BE2C (cell line): Measurements from ENCODE around the gene MELTF.

Experiments
- DNase-seq: peaks from one replicate; pipeline ENCODE4 v3.0.0-alpha.2; 2020
- H3K27me3 ChIP-seq: fragments of 250-450 bp; sonication (Bioruptor Pico); 2 replicates; pipeline ENCODE4 v1.5.1; 2020; ENCODE audit warnings: mild to moderate bottlenecking
- H3K36me3 ChIP-seq: fragments of 250-450 bp; sonication (Bioruptor Pico); 2 replicates; pipeline ENCODE4 v1.5.1; 2020; ENCODE audit warnings: mild to moderate bottlenecking
- H3K4me1 ChIP-seq: fragments of 250-450 bp; sonication (Bioruptor Pico); 2 replicates; pipeline ENCODE4 v1.5.1; 2020
- H3K4me3 ChIP-seq: 2 replicates; pipeline ENCODE4 v1.5.1; 2011; ENCODE audit warnings: low read depth, low read length
- H3K9me3 ChIP-seq: fragments of 250-450 bp; sonication (Bioruptor Pico); 2 replicates; pipeline ENCODE4 v1.5.1; 2020
- TF ChIP-seq, protein P1 (sequence below): IDR thresholded peaks from 2 replicates; pipeline ENCODE4 v1.5.1; 2012; ENCODE audit warnings: mild to moderate bottlenecking, low read depth, low read length

Gene MELTF

DNA sequence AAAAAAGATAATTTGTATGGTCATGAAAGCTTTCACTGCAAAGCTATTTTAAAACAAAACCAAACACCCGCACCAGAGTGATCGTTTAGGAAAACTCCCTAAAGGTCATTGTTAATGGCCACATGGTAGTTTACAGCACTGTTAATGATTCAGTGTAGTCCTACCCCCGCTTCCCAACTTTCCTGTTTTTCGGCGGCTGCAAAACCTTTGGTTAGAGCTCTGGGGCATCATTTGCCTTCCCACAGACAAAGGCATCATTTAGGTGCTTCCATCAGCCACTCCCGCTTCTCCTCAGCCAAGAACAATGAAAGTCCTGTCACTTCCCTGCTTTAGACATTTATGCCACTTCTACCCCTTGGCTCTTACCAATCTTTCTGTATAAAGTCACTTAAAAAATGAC lies 10.6 kb downstream of the MELTF start:
- Histone ChIP-seq H3K27me3 (no peaks in the 10 kb centered on the region), H3K36me3 (no peaks in the 10 kb centered on the region), H3K4me1 (peaks cover 8% of the 10 kb centered on the region), H3K9me3 (no peaks in the 10 kb centered on the region), H3K4me3 (no peak overlapping the region)
- no peak for DNase-seq
- TF ChIP-seq, protein P1, sequence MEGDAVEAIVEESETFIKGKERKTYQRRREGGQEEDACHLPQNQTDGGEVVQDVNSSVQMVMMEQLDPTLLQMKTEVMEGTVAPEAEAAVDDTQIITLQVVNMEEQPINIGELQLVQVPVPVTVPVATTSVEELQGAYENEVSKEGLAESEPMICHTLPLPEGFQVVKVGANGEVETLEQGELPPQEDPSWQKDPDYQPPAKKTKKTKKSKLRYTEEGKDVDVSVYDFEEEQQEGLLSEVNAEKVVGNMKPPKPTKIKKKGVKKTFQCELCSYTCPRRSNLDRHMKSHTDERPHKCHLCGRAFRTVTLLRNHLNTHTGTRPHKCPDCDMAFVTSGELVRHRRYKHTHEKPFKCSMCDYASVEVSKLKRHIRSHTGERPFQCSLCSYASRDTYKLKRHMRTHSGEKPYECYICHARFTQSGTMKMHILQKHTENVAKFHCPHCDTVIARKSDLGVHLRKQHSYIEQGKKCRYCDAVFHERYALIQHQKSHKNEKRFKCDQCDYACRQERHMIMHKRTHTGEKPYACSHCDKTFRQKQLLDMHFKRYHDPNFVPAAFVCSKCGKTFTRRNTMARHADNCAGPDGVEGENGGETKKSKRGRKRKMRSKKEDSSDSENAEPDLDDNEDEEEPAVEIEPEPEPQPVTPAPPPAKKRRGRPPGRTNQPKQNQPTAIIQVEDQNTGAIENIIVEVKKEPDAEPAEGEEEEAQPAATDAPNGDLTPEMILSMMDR: no peak

DNA sequence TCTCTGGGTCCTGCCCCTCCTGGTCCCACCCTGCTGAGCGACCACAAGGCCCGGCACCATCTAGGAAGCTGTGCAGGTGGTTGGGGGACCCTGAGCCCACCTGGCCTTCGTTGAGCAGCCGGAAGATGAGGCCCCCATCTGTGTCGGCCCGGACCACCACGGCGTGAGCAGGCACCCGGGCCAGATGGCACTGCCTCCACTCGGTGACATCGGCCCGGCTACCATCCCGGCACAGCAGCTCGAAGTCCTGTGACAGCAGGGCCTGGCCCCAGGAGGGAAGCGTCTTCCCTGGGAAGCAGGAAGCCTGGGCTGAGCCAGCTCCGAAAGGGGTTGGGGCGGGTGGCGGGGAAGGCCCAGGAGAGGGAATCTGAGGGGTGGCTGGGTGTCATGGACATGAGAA lies 12.6 kb downstream of the MELTF start:
- DNase-seq: no peak
- TF ChIP-seq, protein P1: no peak
- Histone ChIP-seq H3K4me1 (no peaks in the 10 kb centered on the region), H3K27me3 (no peaks in the 10 kb centered on the region), H3K9me3 (no peaks in the 10 kb centered on the region), H3K36me3 (no peaks in the 10 kb centered on the region), H3K4me3 (no peak overlapping the region)

DNA sequence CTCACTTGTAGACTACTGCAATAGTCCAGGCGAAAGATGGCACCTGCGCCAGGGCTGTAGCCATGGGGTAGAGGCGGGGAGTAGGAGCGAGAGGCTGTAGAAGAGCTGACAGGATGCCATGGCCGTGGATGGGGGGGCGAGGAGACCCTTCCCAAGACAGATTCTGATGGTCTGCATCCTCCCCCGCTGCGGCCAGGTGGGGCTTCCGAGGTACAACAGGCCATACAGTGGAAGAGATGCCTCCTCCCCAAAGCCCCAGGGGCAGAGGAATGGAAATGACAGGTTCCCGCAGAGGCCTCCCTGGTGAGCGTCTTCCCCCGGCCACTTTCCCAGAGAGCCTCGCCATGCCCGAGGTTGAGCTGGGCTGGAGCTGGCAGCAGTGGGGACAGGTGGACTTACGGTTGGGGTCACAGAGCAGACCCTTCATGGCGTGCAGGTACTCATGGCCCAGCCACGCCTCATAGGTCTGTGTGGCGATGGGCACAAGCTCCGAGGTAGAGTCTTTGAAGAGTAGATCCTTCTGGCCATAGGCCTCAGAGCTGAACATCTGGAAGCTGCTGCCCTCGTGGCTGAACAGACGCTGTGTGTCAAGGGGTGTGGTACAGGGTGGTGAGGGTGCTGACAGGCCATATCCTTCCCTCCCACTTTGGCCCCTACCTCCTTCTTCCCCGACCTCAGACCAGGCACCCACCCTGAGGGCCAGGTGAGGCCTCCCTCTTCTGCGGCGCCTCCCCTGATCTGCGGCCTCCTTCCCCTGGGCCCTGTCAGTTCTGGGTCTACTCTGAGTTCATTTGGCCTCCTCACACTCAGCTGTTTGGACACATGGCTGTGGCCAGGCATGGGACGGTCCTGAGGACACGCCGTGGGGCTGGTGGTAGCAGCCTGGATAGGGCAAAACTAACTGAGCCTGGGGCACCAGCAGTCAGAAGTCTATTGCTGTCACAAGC lies 13.6 kb downstream of the MELTF start:
- Histone ChIP-seq H3K4me3 (no peak overlapping the region), H3K27me3 (no peaks in the 10 kb centered on the region), H3K9me3 (no peaks in the 10 kb centered on the region), H3K36me3 (no peaks in the 10 kb centered on the region), H3K4me1 (peaks cover 3% of the 10 kb centered on the region)
- TF ChIP-seq, protein P1: no peak
- DNase-seq: no peak

DNA sequence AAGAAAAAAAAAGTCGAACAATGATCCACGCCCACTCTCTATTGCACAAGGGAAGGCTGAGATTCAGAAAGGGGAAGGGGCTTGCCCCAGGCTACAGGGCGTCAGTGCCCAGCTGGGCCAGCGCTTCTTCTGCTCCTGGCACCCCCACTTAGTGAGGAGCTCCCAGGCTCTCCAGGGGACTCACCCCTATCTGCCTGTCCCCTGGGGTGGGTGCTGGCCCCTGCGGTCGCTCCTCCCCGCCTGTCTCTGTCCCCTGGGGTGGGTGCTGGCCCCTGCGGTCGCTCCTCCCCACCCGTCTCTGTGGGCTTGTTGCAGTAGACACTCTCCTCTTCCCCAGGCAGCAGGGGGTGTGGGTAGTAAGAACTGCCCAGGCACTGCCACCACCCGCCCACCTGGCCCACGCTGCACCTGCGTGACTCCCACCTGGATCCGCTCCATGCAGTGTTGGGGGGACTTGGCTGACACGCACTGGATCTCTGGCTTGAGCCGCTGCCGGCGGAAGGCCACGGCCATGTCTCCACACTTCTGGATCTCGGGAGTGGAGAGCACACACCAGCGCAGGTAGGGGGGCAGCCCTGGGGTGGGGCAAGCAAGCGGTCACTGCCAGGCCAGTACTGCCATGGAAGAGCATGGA lies 14.6 kb downstream of the MELTF start:
- Histone ChIP-seq H3K27me3 (no peaks in the 10 kb centered on the region), H3K36me3 (no peaks in the 10 kb centered on the region), H3K4me1 (peaks cover 9% of the 10 kb centered on the region), H3K4me3 (no peak overlapping the region), H3K9me3 (no peaks in the 10 kb centered on the region)
- TF ChIP-seq, protein P1: no peak
- DNase-seq: no peak

DNA sequence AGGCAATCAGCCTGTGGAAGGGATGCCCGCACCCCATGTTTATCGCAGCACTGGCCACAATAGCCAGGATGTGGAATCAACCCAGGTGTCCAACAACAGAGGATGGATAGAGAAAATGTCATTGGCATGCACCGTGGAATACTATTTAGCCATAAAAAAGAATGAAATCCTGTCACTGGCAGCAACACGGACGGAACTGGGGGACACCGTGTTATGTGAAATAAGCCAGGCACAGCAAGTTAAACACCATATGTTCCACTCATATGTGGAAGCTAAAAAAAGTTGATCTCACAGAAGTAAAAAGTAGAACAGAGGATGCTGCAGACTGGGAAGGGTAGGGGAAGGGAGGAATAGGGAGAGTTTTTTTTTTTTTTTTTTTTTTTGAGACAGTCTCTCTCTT lies 15.6 kb downstream of the MELTF start:
- TF ChIP-seq, protein P1: no peak
- DNase-seq: no peak
- Histone ChIP-seq H3K9me3 (no peaks in the 10 kb centered on the region), H3K36me3 (no peaks in the 10 kb centered on the region), H3K4me3 (no peak overlapping the region), H3K27me3 (no peaks in the 10 kb centered on the region), H3K4me1 (peaks cover 9% of the 10 kb centered on the region)

DNA sequence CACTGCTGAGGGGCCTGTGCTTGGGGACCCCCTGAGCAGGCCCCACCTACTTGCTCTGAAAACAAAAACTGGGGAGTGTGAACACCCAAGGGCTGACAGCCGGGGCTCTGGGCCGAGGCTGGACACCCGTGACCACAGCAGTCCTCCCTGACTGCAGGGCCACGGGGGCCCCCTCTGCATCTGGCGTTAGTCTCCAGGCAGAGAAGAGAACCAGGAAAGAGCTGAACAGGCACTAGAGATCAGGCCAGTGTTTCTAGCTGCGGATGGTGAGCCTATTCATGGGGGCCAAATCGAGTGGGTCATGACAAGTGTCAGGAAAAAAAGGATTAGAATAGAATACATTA lies 17.1 kb downstream of the MELTF start:
- TF ChIP-seq, protein P1: no peak
- Histone ChIP-seq H3K4me3 (no peak overlapping the region), H3K27me3 (no peaks in the 10 kb centered on the region), H3K9me3 (no peaks in the 10 kb centered on the region), H3K36me3 (no peaks in the 10 kb centered on the region), H3K4me1 (peaks cover 9% of the 10 kb centered on the region)
- DNase-seq: no peak
